ENCODE measurements around the gene CTSW.
A peak's percentile ranks its signal among the peaks of the same experiment; 100 is the strongest.

The CTSW gene

GRCh38 chr11:65906602-65907001, 27.0 kb downstream of the CTSW start:
- H3K4me3 ChIP-seq (ENCODE audit: low read depth, low read length), result no peak overlapping the region
- TF ChIP-seq CTCF (IDR thresholded peaks at IDR 0.05; ENCODE audit: low read depth, low read length), result no peak

DNA sequence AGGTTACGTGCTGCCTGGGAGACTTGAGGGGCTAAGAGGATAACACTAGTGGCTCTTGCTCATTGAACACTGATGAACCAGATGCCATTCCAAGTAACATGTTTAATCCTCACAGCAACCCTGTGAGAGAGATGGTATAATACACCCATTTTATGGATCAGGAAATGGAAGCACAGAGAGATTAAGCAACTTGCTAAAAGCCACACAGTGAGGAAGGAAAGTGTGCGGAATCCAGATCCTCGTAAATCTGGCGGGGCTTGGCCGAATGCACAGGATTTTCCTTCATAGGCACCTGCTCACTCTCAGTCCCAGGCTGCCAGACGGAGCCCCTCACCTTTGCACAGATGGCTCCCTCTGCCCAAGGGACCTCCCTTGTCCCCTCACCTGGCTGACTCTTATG, 28.2 kb downstream of the CTSW start:
- no peak overlapping the region for H3K4me3 ChIP-seq (ENCODE audit: low read depth, low read length)
- no peak for TF ChIP-seq CTCF (IDR thresholded peaks at IDR 0.05; ENCODE audit: low read depth, low read length)

DNA sequence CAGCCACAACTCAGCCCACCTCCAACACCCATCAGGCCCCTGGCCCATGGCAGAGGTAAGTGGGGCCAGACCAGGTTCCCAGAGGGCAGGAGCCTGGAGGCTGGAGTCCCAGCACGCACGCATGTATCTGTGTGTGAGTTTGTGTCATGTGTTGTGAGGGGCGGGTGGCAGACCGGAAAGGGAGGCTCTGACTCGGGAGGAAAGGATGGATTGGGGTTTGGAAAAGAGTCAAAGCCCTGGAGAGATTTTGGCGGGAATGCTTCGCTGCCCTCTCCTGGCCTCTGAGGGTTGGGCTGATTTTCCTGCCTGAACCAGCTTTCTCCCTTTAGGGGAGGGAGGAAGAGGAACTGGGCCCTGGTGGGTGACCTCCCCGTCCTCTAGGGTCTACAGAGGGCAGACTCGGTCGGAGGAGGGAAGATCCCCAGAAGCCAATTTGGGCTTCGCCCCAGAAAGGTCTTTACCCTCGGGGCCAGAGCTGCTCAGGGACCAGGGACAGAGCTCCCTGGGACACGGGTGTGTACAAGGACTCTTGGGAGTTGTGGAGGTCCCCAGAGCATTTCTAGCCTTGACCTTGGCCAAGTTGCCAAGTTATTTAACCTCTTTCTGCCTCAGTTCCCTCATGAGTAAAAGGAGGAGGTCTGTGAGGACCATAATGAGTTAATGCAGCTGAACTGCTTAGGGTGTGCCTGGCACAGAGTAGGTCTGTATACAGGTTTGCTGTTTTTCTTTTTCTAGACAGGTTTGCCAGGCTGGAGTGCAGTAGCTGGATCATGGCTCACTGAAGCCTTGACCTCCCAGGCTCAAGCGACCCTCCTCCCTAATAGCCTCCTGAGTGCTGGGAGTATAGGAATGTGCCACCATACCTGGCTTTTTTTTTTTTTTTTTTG, 32.3 kb downstream of the CTSW start:
- H3K4me3 ChIP-seq (ENCODE audit: low read depth, low read length), result no peak overlapping the region
- no peak for TF ChIP-seq CTCF (IDR thresholded peaks at IDR 0.05; ENCODE audit: low read depth, low read length)

GRCh38 chr11:65912845-65913244, 33.2 kb downstream of the CTSW start:
- no peak overlapping the region for H3K4me3 ChIP-seq (ENCODE audit: low read depth, low read length)
- no peak for TF ChIP-seq CTCF (IDR thresholded peaks at IDR 0.05; ENCODE audit: low read depth, low read length)

GRCh38 chr11:65915101-65915820, 35.6 kb downstream of the CTSW start:
- TF ChIP-seq CTCF (IDR thresholded peaks at IDR 0.05; ENCODE audit: low read depth, low read length), result no peak

GRCh38 chr11:65915821-65916251, 36.2 kb downstream of the CTSW start:
- peak overlapping the region; percentile 76 for H3K4me3 ChIP-seq (ENCODE audit: low read depth, low read length)
- no peak for TF ChIP-seq CTCF (IDR thresholded peaks at IDR 0.05; ENCODE audit: low read depth, low read length)

More at GRCh38 chr11:65915101-65915820, 35.6 kb downstream of the CTSW start:
- no peak overlapping the region for H3K4me3 ChIP-seq (ENCODE audit: low read depth, low read length)

- H3K4me3 ChIP-seq (ENCODE audit: low read depth, low read length), result peak overlapping the region; percentile 76
- no peak for TF ChIP-seq CTCF (IDR thresholded peaks at IDR 0.05; ENCODE audit: low read depth, low read length)
These were observed 36.8 kb downstream of the CTSW start for GRCh38 chr11:65916391-65916790.

Data from WI38 (cell line).